ENCODE measurements around the gene TBCK. TPM values are rescaled to one million over a fixed set of nuclear protein-coding genes. Genes with fewer than 3 reads are reported as not detected.
A peak's percentile ranks its signal among the peaks of the same experiment; 100 is the strongest.

TBCK gene
- total and polyA plus RNA-seq, 8 donors, result 36.1 to 60.0 (median 46.2) TPM

- ATAC-seq, result no peak
- no peaks in the 10 kb centered on the region for H3K27me3 ChIP-seq
Observed at GRCh38 chr4:106284227-106284626, 31.8 kb downstream of the TBCK start.

GRCh38 chr4:106277140-106277675 is 38.8 kb downstream of the TBCK start:
- DNase-seq (peak in 1 of 4 donors; percentile 5), ATAC-seq (no peak)
- no peak overlapping the region for H3K4me3 ChIP-seq
- H3K27ac ChIP-seq, result no peak overlapping the region
- no peaks in the 10 kb centered on the region for H3K27me3 ChIP-seq
- H3K4me1 ChIP-seq, result no peaks in the 10 kb centered on the region
- no peaks in the 10 kb centered on the region for H3K36me3 ChIP-seq
- intact Hi-C loops (cut with DNase I), result no loop called here
- H3K9me3 ChIP-seq, result no peaks in the 10 kb centered on the region
- TF ChIP-seq, protein P1, sequence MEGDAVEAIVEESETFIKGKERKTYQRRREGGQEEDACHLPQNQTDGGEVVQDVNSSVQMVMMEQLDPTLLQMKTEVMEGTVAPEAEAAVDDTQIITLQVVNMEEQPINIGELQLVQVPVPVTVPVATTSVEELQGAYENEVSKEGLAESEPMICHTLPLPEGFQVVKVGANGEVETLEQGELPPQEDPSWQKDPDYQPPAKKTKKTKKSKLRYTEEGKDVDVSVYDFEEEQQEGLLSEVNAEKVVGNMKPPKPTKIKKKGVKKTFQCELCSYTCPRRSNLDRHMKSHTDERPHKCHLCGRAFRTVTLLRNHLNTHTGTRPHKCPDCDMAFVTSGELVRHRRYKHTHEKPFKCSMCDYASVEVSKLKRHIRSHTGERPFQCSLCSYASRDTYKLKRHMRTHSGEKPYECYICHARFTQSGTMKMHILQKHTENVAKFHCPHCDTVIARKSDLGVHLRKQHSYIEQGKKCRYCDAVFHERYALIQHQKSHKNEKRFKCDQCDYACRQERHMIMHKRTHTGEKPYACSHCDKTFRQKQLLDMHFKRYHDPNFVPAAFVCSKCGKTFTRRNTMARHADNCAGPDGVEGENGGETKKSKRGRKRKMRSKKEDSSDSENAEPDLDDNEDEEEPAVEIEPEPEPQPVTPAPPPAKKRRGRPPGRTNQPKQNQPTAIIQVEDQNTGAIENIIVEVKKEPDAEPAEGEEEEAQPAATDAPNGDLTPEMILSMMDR (IDR thresholded peaks at IDR 0.05), result no peak

More at GRCh38 chr4:106284227-106284626, 31.8 kb downstream of the TBCK start:
- DNase-seq, result no peak
- peaks cover 0 to 6% of the 10 kb centered on the region in 2 donors for H3K36me3 ChIP-seq
- intact Hi-C loops (cut with DNase I), result no loop called here
- no peaks in the 10 kb centered on the region for H3K4me1 ChIP-seq
- H3K9me3 ChIP-seq, result no peaks in the 10 kb centered on the region
- no peak overlapping the region for H3K27ac ChIP-seq
- TF ChIP-seq, protein P1 (IDR thresholded peaks at IDR 0.05), result no peak
- no peak overlapping the region for H3K4me3 ChIP-seq

DNA sequence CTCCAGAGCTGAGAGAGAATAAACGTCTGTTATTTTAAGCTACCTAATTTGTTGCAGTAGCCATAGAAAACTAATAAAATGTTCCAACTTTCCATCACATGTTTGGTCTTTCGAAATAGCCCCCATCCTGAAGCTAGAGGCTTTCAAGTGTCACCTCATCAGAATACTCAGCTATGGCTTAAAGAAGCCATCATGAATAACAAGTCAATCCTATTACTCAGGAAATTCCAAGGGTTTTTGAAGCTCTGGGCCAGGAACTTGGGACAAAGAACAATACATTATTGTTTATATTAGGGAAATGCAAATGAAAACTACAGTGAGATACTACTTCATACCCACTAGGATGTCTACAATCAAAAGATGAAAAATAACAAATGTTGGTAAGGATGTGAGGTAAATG is 42.2 kb downstream of the TBCK start:
- Histone ChIP-seq H3K27ac (peak overlapping the region in 1 of 2 donors; percentile 33), H3K9me3 (no peaks in the 10 kb centered on the region), H3K27me3 (no peaks in the 10 kb centered on the region), H3K4me3 (no peak overlapping the region), H3K36me3 (no peaks in the 10 kb centered on the region), H3K4me1 (peaks cover 0 to 3% of the 10 kb centered on the region in 2 donors)
- DNase-seq, result peak in 2 of 4 donors; percentile 70 to 76
- TF ChIP-seq, protein P1 (IDR thresholded peaks at IDR 0.05), result no peak
- ATAC-seq, result no peak
- intact Hi-C loops (cut with DNase I), result no loop called here

DNA sequence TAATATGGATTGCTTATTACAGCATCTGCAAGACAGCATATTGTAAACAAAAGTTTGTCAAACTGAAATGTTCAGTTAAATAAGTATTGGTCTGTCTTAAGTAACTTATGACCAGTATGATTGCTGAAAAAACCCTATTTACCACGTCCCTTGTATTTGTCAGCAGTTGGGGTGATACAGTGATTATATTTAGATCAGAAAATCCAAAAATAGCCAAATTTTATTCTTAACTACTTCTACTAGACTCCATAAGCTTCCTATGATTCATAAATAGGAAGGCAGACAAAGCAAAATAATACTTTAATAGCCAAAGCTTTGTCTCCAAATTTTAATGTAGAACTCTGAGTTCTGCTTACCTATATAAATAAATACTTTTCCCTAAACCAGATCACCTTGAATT is 45.3 kb downstream of the TBCK start:
- no peak overlapping the region for H3K27ac ChIP-seq
- H3K36me3 ChIP-seq, result no peaks in the 10 kb centered on the region
- DNase-seq (no peak), ATAC-seq (no peak)
- H3K9me3 ChIP-seq, result no peaks in the 10 kb centered on the region
- no peak overlapping the region for H3K4me3 ChIP-seq
- TF ChIP-seq, protein P1 (IDR thresholded peaks at IDR 0.05), result no peak
- intact Hi-C loops (cut with DNase I), result no loop called here
- H3K4me1 ChIP-seq, result peaks cover 0 to 3% of the 10 kb centered on the region in 2 donors
- no peaks in the 10 kb centered on the region for H3K27me3 ChIP-seq

DNA sequence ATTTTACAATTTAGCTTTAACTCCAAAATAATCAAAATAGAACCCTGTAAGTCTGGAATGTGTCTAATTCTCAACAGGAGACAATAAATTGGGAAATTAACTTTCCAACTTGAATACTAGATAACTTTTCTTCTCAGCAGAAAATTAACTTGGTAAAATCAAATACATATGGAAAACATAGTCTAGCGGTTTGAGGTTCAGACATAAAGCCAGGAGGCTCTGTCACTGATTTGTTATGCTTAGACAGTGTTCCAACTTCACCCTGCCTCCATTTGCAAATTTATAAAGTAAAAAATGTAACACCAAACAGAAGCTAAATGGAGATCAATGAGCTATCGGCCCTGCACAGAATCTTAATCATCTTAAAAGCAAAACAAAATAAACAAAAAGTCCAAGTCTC is 46.3 kb downstream of the TBCK start:
- no peak overlapping the region for H3K27ac ChIP-seq
- TF ChIP-seq, protein P1 (IDR thresholded peaks at IDR 0.05), result no peak
- H3K9me3 ChIP-seq, result no peaks in the 10 kb centered on the region
- no peaks in the 10 kb centered on the region for H3K27me3 ChIP-seq
- ATAC-seq (no peak), DNase-seq (no peak)
- intact Hi-C loops (cut with DNase I), result no loop called here
- H3K4me1 ChIP-seq, result peaks cover 0 to 3% of the 10 kb centered on the region in 2 donors
- no peaks in the 10 kb centered on the region for H3K36me3 ChIP-seq
- H3K4me3 ChIP-seq, result no peak overlapping the region
